A549 (cell line): Measurements from ENCODE around the gene LHFPL2.
A peak's percentile ranks its signal among the peaks of the same experiment; 100 is the strongest.

ENCODE experiments used
- BHLHE40 ChIP-seq: IDR thresholded peaks from 2 replicates; pipeline ENCODE4 v1.6.1; 2012; ENCODE audit warnings: low read depth, low read length, inconsistent platforms
- CBX2 ChIP-seq: fragments of 200-600 bp; sonication (generic); IDR thresholded peaks from 2 replicates; pipeline ENCODE4 v1.6.1; 2016; ENCODE audit warnings: low read depth, mild to moderate bottlenecking, borderline replicate concordance
- HDAC2 ChIP-seq: fragments of 200-600 bp; sonication (generic); IDR thresholded peaks from 2 replicates; pipeline ENCODE4 v1.6.1; 2016
- KDM1A ChIP-seq: fragments of 200-600 bp; sonication (generic); IDR thresholded peaks from 2 replicates; pipeline ENCODE4 v1.6.1; 2016; ENCODE audit warnings: low read depth, mild to moderate bottlenecking
- KDM5A ChIP-seq: fragments of 200-600 bp; sonication (generic); IDR thresholded peaks from 2 replicates; pipeline ENCODE4 v1.6.1; 2016; ENCODE audit warnings: antibody characterized with exemption, mild to moderate bottlenecking
- MYC ChIP-seq: IDR thresholded peaks from 2 replicates; pipeline ENCODE4 v1.6.1; 2012; ENCODE audit warnings: mild to moderate bottlenecking, inconsistent platforms, low read length, improper control_type of control experiment, borderline replicate concordance
- POLR2A ChIP-seq: IDR thresholded peaks from 2 replicates; pipeline ENCODE4 v1.6.1; 2012; ENCODE audit warnings: mild to moderate bottlenecking, low read length
- SMC3 ChIP-seq: fragments of >200 bp; sonication (Bioruptor Twin); formaldehyde crosslinking; IDR thresholded peaks from 3 replicates; pipeline ENCODE4 v1.6.1; 2018; ENCODE audit warnings: inconsistent platforms
- ZSCAN20 ChIP-seq: fragments of 250-450 bp; sonication (Bioruptor Pico); IDR thresholded peaks from 2 replicates; pipeline ENCODE4 v1.8.0; 2022; ENCODE audit warnings: mild to moderate bottlenecking, moderate library complexity
- TF ChIP-seq, protein P1 (sequence below): IDR thresholded peaks from 2 replicates; pipeline ENCODE4 v1.6.1; 2012
- TF ChIP-seq, protein P2 (sequence below): fragments of >200 bp; sonication (Bioruptor Twin); formaldehyde crosslinking; IDR thresholded peaks from 3 replicates; pipeline ENCODE4 v1.5.1; 2016
- TF ChIP-seq, protein P3 (sequence below): fragments of >200 bp; sonication (Bioruptor Twin); formaldehyde crosslinking; IDR thresholded peaks from 3 replicates; pipeline ENCODE4 v1.6.1; 2016

DNA sequence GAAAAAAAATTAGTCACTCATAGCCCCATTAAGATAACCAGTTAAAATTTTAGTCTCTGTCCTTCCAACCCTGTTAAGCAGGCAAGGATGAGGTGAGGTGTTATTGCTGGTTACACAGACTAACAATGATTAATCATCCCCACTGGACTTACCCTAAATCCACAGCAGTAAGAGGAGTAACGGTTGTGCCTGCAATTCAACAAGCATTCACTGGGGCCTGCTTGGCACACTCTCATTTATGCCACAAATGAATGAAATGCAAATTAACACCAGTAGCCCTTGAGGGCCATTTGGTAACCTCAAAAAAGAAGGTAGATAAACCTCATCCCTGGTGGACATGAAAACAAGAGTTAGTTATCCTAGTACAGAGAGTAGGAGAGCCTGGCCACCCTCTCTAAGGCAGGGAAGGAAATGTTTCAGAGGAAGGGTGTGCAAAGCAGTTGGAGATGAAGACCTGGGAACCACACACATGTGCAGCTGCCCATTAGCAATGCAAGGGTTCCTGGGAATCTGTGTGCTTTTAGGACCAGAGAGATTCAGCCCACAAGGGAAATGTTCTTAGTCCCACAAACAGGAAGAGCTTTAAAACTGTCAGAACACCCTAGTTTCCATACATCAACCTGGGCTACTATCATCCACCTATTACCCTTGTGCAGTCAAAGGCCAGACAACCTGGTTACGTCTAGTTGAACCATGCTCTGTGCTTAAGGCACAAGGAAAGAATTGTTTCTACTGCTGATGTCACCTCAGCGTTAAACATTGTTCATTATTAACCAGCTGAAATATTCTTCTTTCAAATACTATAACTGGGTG is 7.7 kb downstream of the LHFPL2 start:
- TF ChIP-seq SMC3 (no peak), POLR2A (no peak), MYC (0 out of 2 replicates have a peak, but pooled peaks have one; percentile 32), BHLHE40 (no peak), CBX2 (no peak), HDAC2 (no peak), KDM5A (no peak), ZSCAN20 (CRISPR knock-in tag) (no peak), KDM1A (no peak)
- TF ChIP-seq, protein P1, sequence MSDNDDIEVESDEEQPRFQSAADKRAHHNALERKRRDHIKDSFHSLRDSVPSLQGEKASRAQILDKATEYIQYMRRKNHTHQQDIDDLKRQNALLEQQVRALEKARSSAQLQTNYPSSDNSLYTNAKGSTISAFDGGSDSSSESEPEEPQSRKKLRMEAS = no peak
- TF ChIP-seq, protein P2, sequence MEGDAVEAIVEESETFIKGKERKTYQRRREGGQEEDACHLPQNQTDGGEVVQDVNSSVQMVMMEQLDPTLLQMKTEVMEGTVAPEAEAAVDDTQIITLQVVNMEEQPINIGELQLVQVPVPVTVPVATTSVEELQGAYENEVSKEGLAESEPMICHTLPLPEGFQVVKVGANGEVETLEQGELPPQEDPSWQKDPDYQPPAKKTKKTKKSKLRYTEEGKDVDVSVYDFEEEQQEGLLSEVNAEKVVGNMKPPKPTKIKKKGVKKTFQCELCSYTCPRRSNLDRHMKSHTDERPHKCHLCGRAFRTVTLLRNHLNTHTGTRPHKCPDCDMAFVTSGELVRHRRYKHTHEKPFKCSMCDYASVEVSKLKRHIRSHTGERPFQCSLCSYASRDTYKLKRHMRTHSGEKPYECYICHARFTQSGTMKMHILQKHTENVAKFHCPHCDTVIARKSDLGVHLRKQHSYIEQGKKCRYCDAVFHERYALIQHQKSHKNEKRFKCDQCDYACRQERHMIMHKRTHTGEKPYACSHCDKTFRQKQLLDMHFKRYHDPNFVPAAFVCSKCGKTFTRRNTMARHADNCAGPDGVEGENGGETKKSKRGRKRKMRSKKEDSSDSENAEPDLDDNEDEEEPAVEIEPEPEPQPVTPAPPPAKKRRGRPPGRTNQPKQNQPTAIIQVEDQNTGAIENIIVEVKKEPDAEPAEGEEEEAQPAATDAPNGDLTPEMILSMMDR = no peak
- TF ChIP-seq, protein P3, sequence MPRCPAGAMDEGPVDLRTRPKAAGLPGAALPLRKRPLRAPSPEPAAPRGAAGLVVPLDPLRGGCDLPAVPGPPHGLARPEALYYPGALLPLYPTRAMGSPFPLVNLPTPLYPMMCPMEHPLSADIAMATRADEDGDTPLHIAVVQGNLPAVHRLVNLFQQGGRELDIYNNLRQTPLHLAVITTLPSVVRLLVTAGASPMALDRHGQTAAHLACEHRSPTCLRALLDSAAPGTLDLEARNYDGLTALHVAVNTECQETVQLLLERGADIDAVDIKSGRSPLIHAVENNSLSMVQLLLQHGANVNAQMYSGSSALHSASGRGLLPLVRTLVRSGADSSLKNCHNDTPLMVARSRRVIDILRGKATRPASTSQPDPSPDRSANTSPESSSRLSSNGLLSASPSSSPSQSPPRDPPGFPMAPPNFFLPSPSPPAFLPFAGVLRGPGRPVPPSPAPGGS = no peak
